GM23338 (cell line): ENCODE results near the gene BUB1B.

ENCODE experiments used
- CREB1 ChIP-seq: fragments of 250-450 bp; sonication (Bioruptor Pico); IDR thresholded peaks from 2 replicates; pipeline ENCODE4 v1.5.0; 2020; ENCODE audit warnings: low read depth, mild to moderate bottlenecking, moderate library complexity
- CTCF ChIP-seq, 2 experiments: fragments of 200-600 bp in 1 of 2; sonication (generic) in 1 of 2; conservative IDR thresholded peaks; 2 replicates each; pipeline versions ENCODE4 v1.5.1 to v1.6.1; 2016 to 2017; ENCODE audit warnings: antibody characterized with exemption in 2 of 2, low read depth in 2 of 2, mild to moderate bottlenecking in 2 of 2, moderate library complexity in 1 of 2
- ETS1 ChIP-seq: IDR thresholded peaks from 2 replicates; pipeline ENCODE4 v1.6.1; 2016; ENCODE audit warnings: antibody characterized with exemption
- EZH2 ChIP-seq: fragments of 200-600 bp; sonication (generic); IDR thresholded peaks from one replicate; pipeline ENCODE4 v1.8.0; 2017; ENCODE audit warnings: antibody characterized with exemption, mild to moderate bottlenecking, low read depth; ENCODE audit not compliant: unreplicated experiment
- EZH2phosphoT487 ChIP-seq: fragments of 200-600 bp; sonication (generic); IDR thresholded peaks from one replicate; pipeline ENCODE4 v1.8.1; 2018; ENCODE audit warnings: antibody characterized with exemption; ENCODE audit not compliant: unreplicated experiment
- JUNB ChIP-seq: IDR thresholded peaks from one replicate; pipeline ENCODE4 v1.6.1; 2016; ENCODE audit warnings: antibody characterized with exemption; ENCODE audit not compliant: unreplicated experiment
- POLR2AphosphoS5 ChIP-seq: IDR thresholded peaks from 2 replicates; pipeline ENCODE4 v1.6.1; 2016; ENCODE audit warnings: antibody characterized with exemption, low read depth
- REST ChIP-seq: IDR thresholded peaks from one replicate; pipeline ENCODE4 v1.6.1; 2018; ENCODE audit warnings: antibody characterized with exemption; ENCODE audit not compliant: unreplicated experiment
- STAT1 ChIP-seq: IDR thresholded peaks from one replicate; pipeline ENCODE4 v1.6.1; 2016; ENCODE audit warnings: antibody characterized with exemption; ENCODE audit not compliant: unreplicated experiment
- ZNF114 ChIP-seq: fragments of 250-450 bp; sonication (Bioruptor Pico); IDR thresholded peaks from 2 replicates; pipeline ENCODE4 v1.5.0; 2020; ENCODE audit warnings: mild to moderate bottlenecking, moderate library complexity
- ZNF331 ChIP-seq: fragments of 250-450 bp; sonication (Bioruptor Pico); IDR thresholded peaks from 2 replicates; pipeline ENCODE4 v1.5.0; 2020; ENCODE audit warnings: low read depth, mild to moderate bottlenecking, moderate library complexity

- TF ChIP-seq CTCF (conservative IDR thresholded peaks at IDR 0.05; ENCODE audit: low read depth in 2 of 2) (no peak), ETS1 (no peak), POLR2AphosphoS5 (no peak), EZH2 (no peak), ZNF331 (CRISPR knock-in tag) (no peak), EZH2phosphoT487 (no peak), JUNB (no peak), CREB1 (no peak), REST (no peak), ZNF114 (no peak), STAT1 (no peak)
Observed at GRCh38 chr15:40151499-40151898, 9.4 kb upstream of the BUB1B start.
